HEK293 (cell line): Measurements from ENCODE around the gene CASKIN2.

Experiments
- CTCF ChIA-PET: fragments of 350-600 bp; formaldehyde crosslinking; extraction: SDS; loops from one replicate; lab custom pipeline; 2021; ENCODE audit warnings: antibody characterized with exemption; lab: Yijun Ruan, JAX
- POLR2A ChIA-PET: fragments of 300-600 bp; formaldehyde crosslinking; extraction: SDS; loops from one replicate; lab custom pipeline; 2020; ENCODE audit warnings: antibody characterized with exemption, inconsistent platforms; lab: Yijun Ruan, JAX
- H3K27ac ChIP-seq: fragments of 200-500 bp; sonication (Bioruptor generic); 2 replicates; pipeline ENCODE4 v1.5.1; 2014; ENCODE audit warnings: low read depth, low read length, control low read depth, inconsistent platforms; ENCODE audit errors: extremely low read depth
- H3K36me3 ChIP-seq, 2 experiments: fragments of 200-500 bp in 1 of 2; sonication (Bioruptor generic) in 1 of 2; 1 replicate in 1 of 2; 2 replicates in 1 of 2; pipeline ENCODE4 v1.5.1; 2014 to 2017; ENCODE audit warnings: inconsistent platforms in 2 of 2, low read length in 2 of 2; ENCODE audit not compliant: control insufficient read depth in 2 of 2, insufficient read depth in 1 of 2
- H3K4me1 ChIP-seq: fragments of 200-500 bp; sonication (Bioruptor generic); 2 replicates; pipeline ENCODE4 v1.5.1; 2014; ENCODE audit warnings: mild to moderate bottlenecking, low read length, inconsistent platforms; ENCODE audit not compliant: control insufficient read depth, insufficient read depth
- H3K4me3 ChIP-seq: 2 replicates; pipeline ENCODE4 v1.5.1; 2011; ENCODE audit warnings: low read depth, mild to moderate bottlenecking, control low read depth, low read length, moderate library complexity
- H3K9me3 ChIP-seq: fragments of 200-500 bp; sonication (Bioruptor generic); 2 replicates; pipeline ENCODE4 v1.5.1; 2014; ENCODE audit warnings: low read depth, low read length, inconsistent platforms; ENCODE audit not compliant: control insufficient read depth, insufficient read depth
- GFI1B ChIP-seq: fragments of 450-650 bp; formaldehyde crosslinking; IDR thresholded peaks from 2 replicates; pipeline ENCODE4 v1.5.1; 2016; ENCODE audit warnings: missing biosample characterization, missing genetic modification characterization
- GLIS2 ChIP-seq: fragments of 450-650 bp; formaldehyde crosslinking; IDR thresholded peaks from 2 replicates; pipeline ENCODE4 v1.5.1; 2016; ENCODE audit warnings: missing biosample characterization, missing genetic modification characterization
- HOXA7 ChIP-seq: sonication (generic); formaldehyde crosslinking; IDR thresholded peaks from 2 replicates; pipeline ENCODE4 v1.8.1; 2022; ENCODE audit warnings: missing genetic modification reagents, borderline replicate concordance
- OVOL3 ChIP-seq: fragments of 450-650 bp; formaldehyde crosslinking; IDR thresholded peaks from 2 replicates; pipeline ENCODE4 v1.5.1; 2016; ENCODE audit warnings: missing biosample characterization, missing genetic modification characterization
- SALL2 ChIP-seq: fragments of 450-650 bp; formaldehyde crosslinking; IDR thresholded peaks from 2 replicates; pipeline ENCODE4 v1.5.0; 2017; ENCODE audit warnings: missing biosample characterization, mild to moderate bottlenecking, missing genetic modification characterization, borderline replicate concordance
- SP7 ChIP-seq: fragments of 450-650 bp; formaldehyde crosslinking; IDR thresholded peaks from 2 replicates; pipeline ENCODE4 v1.5.1; 2016; ENCODE audit warnings: missing biosample characterization, missing genetic modification characterization
- YY1 ChIP-seq: fragments of 450-650 bp; formaldehyde crosslinking; IDR thresholded peaks from 2 replicates; pipeline ENCODE4 v1.5.1; 2018; ENCODE audit warnings: missing biosample characterization, missing genetic modification characterization
- ZBTB7A ChIP-seq: fragments of 450-650 bp; formaldehyde crosslinking; IDR thresholded peaks from 2 replicates; pipeline ENCODE4 v1.5.1; 2016; ENCODE audit warnings: low read depth, missing biosample characterization, missing genetic modification characterization
- ZFHX2 ChIP-seq: fragments of 450-650 bp; formaldehyde crosslinking; conservative IDR thresholded peaks from 2 replicates; pipeline ENCODE4 v1.5.1; 2016; ENCODE audit warnings: missing biosample characterization, missing genetic modification characterization
- ZFP69B ChIP-seq: fragments of 450-650 bp; formaldehyde crosslinking; IDR thresholded peaks from 2 replicates; pipeline ENCODE4 v1.5.1; 2016; ENCODE audit warnings: missing biosample characterization, missing genetic modification characterization
- ZNF19 ChIP-seq: fragments of 450-650 bp; formaldehyde crosslinking; IDR thresholded peaks from 2 replicates; pipeline ENCODE4; 2016; ENCODE audit warnings: missing biosample characterization, missing genetic modification characterization, low read depth
- ZNF202 ChIP-seq: fragments of 450-650 bp; formaldehyde crosslinking; IDR thresholded peaks from 2 replicates; pipeline ENCODE4 v1.5.1; 2016; ENCODE audit warnings: missing biosample characterization, missing genetic modification characterization, borderline replicate concordance
- ZNF394 ChIP-seq: fragments of 450-650 bp; formaldehyde crosslinking; IDR thresholded peaks from 2 replicates; pipeline ENCODE4 v1.5.1; 2016; ENCODE audit warnings: missing biosample characterization, missing genetic modification characterization, mild to moderate bottlenecking, moderate library complexity, borderline replicate concordance
- ZNF416 ChIP-seq: fragments of 450-650 bp; formaldehyde crosslinking; IDR thresholded peaks from 2 replicates; pipeline ENCODE4 v1.5.1; 2016; ENCODE audit warnings: missing biosample characterization, missing genetic modification characterization
- ZNF423 ChIP-seq: fragments of 450-650 bp; formaldehyde crosslinking; IDR thresholded peaks from 2 replicates; pipeline ENCODE4 v1.5.1; 2016; ENCODE audit warnings: missing biosample characterization, missing genetic modification characterization
- ZNF501 ChIP-seq: fragments of 450-650 bp; formaldehyde crosslinking; IDR thresholded peaks from 2 replicates; pipeline ENCODE4 v1.5.1; 2016; ENCODE audit warnings: missing biosample characterization, missing genetic modification characterization
- ZNF510 ChIP-seq: fragments of 450-650 bp; formaldehyde crosslinking; IDR thresholded peaks from 2 replicates; pipeline ENCODE4 v1.5.1; 2018; ENCODE audit warnings: mild to moderate bottlenecking, missing genetic modification characterization, missing biosample characterization; ENCODE audit not compliant: insufficient replicate concordance
- ZNF514 ChIP-seq: fragments of 450-650 bp; formaldehyde crosslinking; IDR thresholded peaks from 2 replicates; pipeline ENCODE4 v1.5.1; 2016; ENCODE audit warnings: missing biosample characterization, missing genetic modification characterization
- ZNF654 ChIP-seq: fragments of 450-650 bp; formaldehyde crosslinking; IDR thresholded peaks from 2 replicates; pipeline ENCODE4 v1.5.1; 2016; ENCODE audit warnings: low read depth, missing biosample characterization, missing genetic modification characterization
- ZNF768 ChIP-seq: fragments of 450-650 bp; formaldehyde crosslinking; IDR thresholded peaks from 2 replicates; pipeline ENCODE4 v1.5.1; 2018; ENCODE audit warnings: missing biosample characterization, mild to moderate bottlenecking, missing genetic modification characterization
- TF ChIP-seq, protein P1 (sequence below): fragments of 450-650 bp; formaldehyde crosslinking; IDR thresholded peaks from 2 replicates; pipeline ENCODE4 v1.5.1; 2017; ENCODE audit warnings: missing biosample characterization, mild to moderate bottlenecking, missing genetic modification characterization, moderate library complexity
- TF ChIP-seq, protein P2 (sequence below): fragments of 450-650 bp; formaldehyde crosslinking; IDR thresholded peaks from 2 replicates; pipeline ENCODE4 v1.5.1; 2017; ENCODE audit warnings: missing biosample characterization, missing genetic modification characterization
- TF ChIP-seq, protein P3 (sequence below): fragments of 450-650 bp; formaldehyde crosslinking; IDR thresholded peaks from 2 replicates; pipeline ENCODE4 v1.5.1; 2016; ENCODE audit warnings: missing biosample characterization, missing genetic modification characterization, low read depth

Gene CASKIN2

DNA sequence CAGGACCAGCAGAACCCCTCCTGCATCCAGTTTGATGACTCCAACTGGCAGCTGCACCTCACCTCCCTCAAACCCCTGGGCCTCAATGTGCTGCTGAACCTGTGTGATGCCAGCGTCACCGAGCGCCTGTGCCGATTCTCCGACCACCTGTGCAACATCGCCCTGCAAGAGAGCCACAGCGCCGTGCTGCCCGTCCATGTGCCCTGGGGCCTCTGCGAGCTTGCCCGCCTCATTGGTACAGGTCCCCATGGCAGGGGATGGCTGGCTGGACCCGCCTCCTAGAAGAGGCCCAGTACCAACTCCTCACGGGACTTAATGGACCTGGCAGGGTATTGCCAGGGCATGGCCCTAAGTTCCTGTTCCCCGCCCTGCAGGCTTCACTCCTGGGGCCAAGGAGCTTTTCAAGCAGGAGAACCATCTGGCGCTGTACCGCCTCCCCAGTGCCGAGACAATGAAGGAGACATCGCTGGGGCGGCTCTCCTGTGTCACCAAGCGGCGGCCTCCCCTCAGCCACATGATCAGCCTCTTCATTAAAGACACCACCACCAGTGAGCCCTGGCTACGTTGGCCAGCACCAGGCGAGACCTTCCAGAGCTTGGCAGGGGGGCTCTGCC lies 22.7 kb downstream of the CASKIN2 start:
- POLR2A ChIA-PET = no interaction called here
- Histone ChIP-seq H3K36me3 (peaks cover 0 to 77% of the 10 kb centered on the region in 2 experiments; a peak in 2 of 3 replicates), H3K4me1 (no peaks in the 10 kb centered on the region), H3K9me3 (no peaks in the 10 kb centered on the region), H3K27ac (no peak overlapping the region), H3K4me3 (no peak overlapping the region)
- TF ChIP-seq ZNF510 (tag by site-specific recombination) = no peak
- TF ChIP-seq YY1 (tag by site-specific recombination) = no peak
- TF ChIP-seq, protein P1, sequence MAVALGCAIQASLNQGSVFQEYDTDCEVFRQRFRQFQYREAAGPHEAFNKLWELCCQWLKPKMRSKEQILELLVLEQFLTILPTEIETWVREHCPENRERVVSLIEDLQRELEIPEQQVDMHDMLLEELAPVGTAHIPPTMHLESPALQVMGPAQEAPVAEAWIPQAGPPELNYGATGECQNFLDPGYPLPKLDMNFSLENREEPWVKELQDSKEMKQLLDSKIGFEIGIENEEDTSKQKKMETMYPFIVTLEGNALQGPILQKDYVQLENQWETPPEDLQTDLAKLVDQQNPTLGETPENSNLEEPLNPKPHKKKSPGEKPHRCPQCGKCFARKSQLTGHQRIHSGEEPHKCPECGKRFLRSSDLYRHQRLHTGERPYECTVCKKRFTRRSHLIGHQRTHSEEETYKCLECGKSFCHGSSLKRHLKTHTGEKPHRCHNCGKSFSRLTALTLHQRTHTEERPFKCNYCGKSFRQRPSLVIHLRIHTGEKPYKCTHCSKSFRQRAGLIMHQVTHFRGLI (tag by site-specific recombination) = no peak
- TF ChIP-seq ZNF19 = no peak
- no peak for TF ChIP-seq ZNF416 (tag by site-specific recombination)
- CTCF ChIA-PET = no interaction called here

DNA sequence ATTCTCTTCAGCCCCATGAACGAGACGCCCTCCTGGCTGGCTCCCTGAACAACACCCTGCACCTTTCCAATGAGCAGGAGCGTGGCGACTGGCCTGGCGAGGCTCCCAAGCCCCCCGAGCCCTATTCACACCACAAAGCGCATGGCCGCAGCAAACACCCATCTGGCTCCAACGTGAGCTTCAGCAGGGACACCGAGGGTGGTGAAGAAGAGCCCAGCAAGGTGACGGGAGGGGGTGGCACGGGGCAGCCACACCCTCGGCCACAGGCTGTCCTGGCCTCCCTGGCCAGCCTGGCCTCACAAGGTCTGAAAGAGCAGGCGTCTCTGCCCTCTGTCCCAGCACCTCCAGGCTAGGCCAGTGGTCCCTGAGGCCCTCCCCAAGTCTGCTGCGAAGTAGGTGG lies 23.7 kb downstream of the CASKIN2 start:
- CTCF ChIA-PET = interaction anchor here (0.5 kb wide), 1 partner anchor 22 kb away, joined by 3 read pairs; no protein-coding TSS in a partner anchor
- Histone ChIP-seq H3K27ac (no peak overlapping the region), H3K36me3 (peaks cover 0 to 69% of the 10 kb centered on the region in 2 experiments; a peak in 1 of 3 replicates), H3K4me1 (no peaks in the 10 kb centered on the region), H3K9me3 (no peaks in the 10 kb centered on the region), H3K4me3 (no peak overlapping the region)
- TF ChIP-seq ZNF768 (tag by site-specific recombination) = no peak
- no peak for TF ChIP-seq SP7 (tag by site-specific recombination)
- no peak for TF ChIP-seq ZNF514 (tag by site-specific recombination)
- TF ChIP-seq ZFP69B (tag by site-specific recombination) = no peak
- no peak for TF ChIP-seq GFI1B (tag by site-specific recombination)
- POLR2A ChIA-PET = no interaction called here

DNA sequence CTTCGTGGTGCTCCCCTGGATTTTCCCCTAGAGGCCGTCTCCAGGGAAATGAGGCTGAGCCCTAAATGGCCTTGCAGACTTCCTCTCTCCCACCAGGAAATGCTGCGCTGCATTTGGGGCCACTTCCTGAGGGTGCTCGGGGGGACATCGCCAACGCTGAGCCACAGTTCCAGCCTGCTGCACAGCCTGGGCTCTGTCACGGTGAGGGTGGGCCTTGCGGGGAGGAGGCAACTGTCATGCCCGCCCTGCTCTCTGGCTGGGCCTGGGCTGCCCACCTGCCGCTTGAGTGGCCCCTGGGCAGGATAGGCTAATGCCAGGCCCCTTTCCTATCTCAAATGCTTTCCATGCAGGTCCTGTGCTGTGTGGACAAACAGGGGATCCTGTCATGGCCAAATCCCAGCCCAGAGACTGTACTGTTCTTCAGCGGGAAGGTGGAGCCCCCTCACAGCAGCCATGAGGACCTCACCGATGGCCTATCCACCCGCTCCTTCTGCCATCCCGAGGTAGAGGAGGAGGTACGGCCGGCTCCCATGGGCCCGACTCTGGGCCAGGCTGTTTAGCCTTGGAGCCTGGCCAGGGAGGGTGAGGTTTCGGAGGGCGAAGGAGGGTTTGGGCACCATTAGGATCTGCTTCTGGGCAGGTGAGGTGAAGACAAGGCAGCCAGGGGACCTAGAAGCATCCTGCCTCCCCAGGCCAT lies 24.2 kb downstream of the CASKIN2 start:
- Histone ChIP-seq H3K4me1 (no peaks in the 10 kb centered on the region), H3K27ac (no peak overlapping the region), H3K36me3 (peaks cover 0 to 67% of the 10 kb centered on the region in 2 experiments; a peak in 1 of 3 replicates), H3K4me3 (no peak overlapping the region), H3K9me3 (no peaks in the 10 kb centered on the region)
- CTCF ChIA-PET = no interaction called here
- POLR2A ChIA-PET = no interaction called here
- no peak for TF ChIP-seq ZNF394
- no peak for TF ChIP-seq ZNF501 (tag by site-specific recombination)
- TF ChIP-seq SALL2 (tag by site-specific recombination) = no peak
- TF ChIP-seq ZFP69B (tag by site-specific recombination) = no peak
- TF ChIP-seq ZFHX2 (tag by site-specific recombination) = no peak
- TF ChIP-seq GLIS2 (tag by site-specific recombination) = no peak
- no peak for TF ChIP-seq ZBTB7A
- no peak for TF ChIP-seq ZNF654
- no peak for TF ChIP-seq ZNF202
- TF ChIP-seq HOXA7 (CRISPR knock-in tag) = no peak
- no peak for TF ChIP-seq SP7 (tag by site-specific recombination)
- TF ChIP-seq, protein P2, sequence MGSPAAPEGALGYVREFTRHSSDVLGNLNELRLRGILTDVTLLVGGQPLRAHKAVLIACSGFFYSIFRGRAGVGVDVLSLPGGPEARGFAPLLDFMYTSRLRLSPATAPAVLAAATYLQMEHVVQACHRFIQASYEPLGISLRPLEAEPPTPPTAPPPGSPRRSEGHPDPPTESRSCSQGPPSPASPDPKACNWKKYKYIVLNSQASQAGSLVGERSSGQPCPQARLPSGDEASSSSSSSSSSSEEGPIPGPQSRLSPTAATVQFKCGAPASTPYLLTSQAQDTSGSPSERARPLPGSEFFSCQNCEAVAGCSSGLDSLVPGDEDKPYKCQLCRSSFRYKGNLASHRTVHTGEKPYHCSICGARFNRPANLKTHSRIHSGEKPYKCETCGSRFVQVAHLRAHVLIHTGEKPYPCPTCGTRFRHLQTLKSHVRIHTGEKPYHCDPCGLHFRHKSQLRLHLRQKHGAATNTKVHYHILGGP = no peak
- no peak for TF ChIP-seq OVOL3
- no peak for TF ChIP-seq ZNF423 (tag by site-specific recombination)
- TF ChIP-seq, protein P3, sequence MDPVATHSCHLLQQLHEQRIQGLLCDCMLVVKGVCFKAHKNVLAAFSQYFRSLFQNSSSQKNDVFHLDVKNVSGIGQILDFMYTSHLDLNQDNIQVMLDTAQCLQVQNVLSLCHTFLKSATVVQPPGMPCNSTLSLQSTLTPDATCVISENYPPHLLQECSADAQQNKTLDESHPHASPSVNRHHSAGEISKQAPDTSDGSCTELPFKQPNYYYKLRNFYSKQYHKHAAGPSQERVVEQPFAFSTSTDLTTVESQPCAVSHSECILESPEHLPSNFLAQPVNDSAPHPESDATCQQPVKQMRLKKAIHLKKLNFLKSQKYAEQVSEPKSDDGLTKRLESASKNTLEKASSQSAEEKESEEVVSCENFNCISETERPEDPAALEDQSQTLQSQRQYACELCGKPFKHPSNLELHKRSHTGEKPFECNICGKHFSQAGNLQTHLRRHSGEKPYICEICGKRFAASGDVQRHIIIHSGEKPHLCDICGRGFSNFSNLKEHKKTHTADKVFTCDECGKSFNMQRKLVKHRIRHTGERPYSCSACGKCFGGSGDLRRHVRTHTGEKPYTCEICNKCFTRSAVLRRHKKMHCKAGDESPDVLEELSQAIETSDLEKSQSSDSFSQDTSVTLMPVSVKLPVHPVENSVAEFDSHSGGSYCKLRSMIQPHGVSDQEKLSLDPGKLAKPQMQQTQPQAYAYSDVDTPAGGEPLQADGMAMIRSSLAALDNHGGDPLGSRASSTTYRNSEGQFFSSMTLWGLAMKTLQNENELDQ (tag by site-specific recombination) = no peak
